Immature natural killer cell (primary cell): ENCODE measurements around the gene GPATCH3. TPM values are rescaled to one million over a fixed set of nuclear protein-coding genes. Genes with fewer than 3 reads are reported as not detected.
"Not testable (repeated sequence)": the region's sequence is repeated elsewhere in the genome, so short reads cannot be mapped to it uniquely, and the experiment has no call there.

Source experiments
- DNase-seq, 3 donors: peaks; one replicate each; pipeline ENCODE4 v3.0.0; 2022; ENCODE audit warnings: mixed read lengths in 1 of 3
- H3K27ac Mint-ChIP-seq, 6 donors: one replicate each; pipeline ENCODE4 v1.8.0; 2020; ENCODE audit warnings: mixed read lengths in 6 of 6, mild to moderate bottlenecking in 5 of 6, inconsistent platforms in 4 of 6, moderate library complexity in 3 of 6
- H3K27me3 Mint-ChIP-seq, 3 donors: one replicate each; pipeline ENCODE4 v1.8.0; 2020 to 2021; ENCODE audit warnings: low read depth in 3 of 3, mild to moderate bottlenecking in 3 of 3, mixed read lengths in 3 of 3, moderate library complexity in 3 of 3, inconsistent platforms in 1 of 3
- H3K36me3 Mint-ChIP-seq, 3 donors: one replicate each; pipeline ENCODE4 v1.8.0; 2020; ENCODE audit warnings: mixed read lengths in 3 of 3, inconsistent platforms in 2 of 3, mild to moderate bottlenecking in 2 of 3
- H3K4me1 Mint-ChIP-seq, 2 donors: one replicate each; pipeline ENCODE4 v1.8.0; 2020; ENCODE audit warnings: inconsistent platforms in 2 of 2, mild to moderate bottlenecking in 2 of 2, mixed read lengths in 2 of 2, moderate library complexity in 1 of 2
- H3K4me3 Mint-ChIP-seq, 5 donors: one replicate each; pipeline ENCODE4 v1.8.0; 2020; ENCODE audit warnings: mild to moderate bottlenecking in 5 of 5, mixed read lengths in 5 of 5, inconsistent platforms in 3 of 5, moderate library complexity in 3 of 5
- H3K9me3 Mint-ChIP-seq, 6 donors: one replicate each; pipeline ENCODE4 v1.8.0; 2020; ENCODE audit warnings: mild to moderate bottlenecking in 6 of 6, mixed read lengths in 6 of 6, inconsistent platforms in 4 of 6, moderate library complexity in 3 of 6
- polyA plus RNA-seq, 3 donors: library from polyadenylated mRNA; unstranded; fragments of 300-500 nt; fragmentation: Illumina TruSeq; gene quantifications; one replicate each; pipeline ENCODE4 v1.2.3, GENCODE V29; 2021

GPATCH3 gene
- polyA plus RNA-seq, 3 donors from 2014 or later, result 10.4 to 17.3 (median 15.1) TPM

DNA sequence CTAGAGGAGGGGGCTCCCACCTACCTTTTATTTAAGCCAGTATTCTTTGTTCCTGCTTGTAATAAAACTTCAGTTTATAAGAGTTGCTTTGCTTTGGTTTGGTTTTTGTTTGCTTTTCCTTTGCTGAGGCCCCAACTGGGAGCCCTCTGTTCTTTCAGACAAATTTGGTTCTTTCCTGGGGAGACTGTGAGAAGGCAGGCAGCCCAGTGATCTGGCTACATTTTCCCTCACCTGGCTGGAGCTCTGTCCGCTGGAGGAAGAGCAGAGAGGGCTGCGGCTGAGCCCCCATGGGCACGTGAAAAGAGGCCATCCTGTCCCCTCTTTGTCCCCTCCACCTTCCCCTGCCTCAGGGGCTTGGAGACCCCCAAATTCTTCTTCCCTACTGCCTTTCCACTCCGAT, 44.6 kb downstream of the GPATCH3 start:
- no peaks in the 10 kb centered on the region for H3K9me3 Mint-ChIP-seq
- no peak for DNase-seq
- no peak overlapping the region for H3K4me3 Mint-ChIP-seq
- peaks cover 0 to 39% (median 9%) of the 10 kb centered on the region in 3 donors for H3K36me3 Mint-ChIP-seq
- no peak overlapping the region for H3K27ac Mint-ChIP-seq
- peaks cover 5 to 9% of the 10 kb centered on the region in 2 donors for H3K4me1 Mint-ChIP-seq
- peaks cover 0 to 4% (median 3%) of the 10 kb centered on the region in 3 donors for H3K27me3 Mint-ChIP-seq

DNA sequence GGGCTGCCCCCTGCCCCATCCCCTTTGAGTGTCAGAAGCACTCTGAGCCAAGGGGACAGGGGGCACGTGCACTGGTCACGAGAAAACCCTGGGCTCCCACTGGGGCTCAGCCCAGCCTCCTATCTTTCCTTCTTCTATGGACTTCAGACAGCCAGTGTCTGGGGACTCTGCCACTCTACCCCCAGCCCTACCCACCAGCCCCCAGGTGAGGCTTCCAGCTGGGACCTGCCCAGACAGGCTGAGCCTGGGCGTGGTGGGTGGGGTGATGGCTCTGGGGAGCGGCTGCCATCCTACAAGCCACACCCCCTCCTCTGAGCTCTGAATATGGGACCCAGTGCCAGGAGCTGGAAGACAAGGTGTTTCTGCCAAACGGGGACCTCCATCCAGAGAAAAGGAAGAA, 45.4 kb downstream of the GPATCH3 start:
- H3K36me3 Mint-ChIP-seq, result peaks cover 0 to 45% (median 11%) of the 10 kb centered on the region in 3 donors
- no peak overlapping the region for H3K4me3 Mint-ChIP-seq
- H3K4me1 Mint-ChIP-seq, result peaks cover 5 to 9% of the 10 kb centered on the region in 2 donors
- peaks cover 0 to 4% (median 3%) of the 10 kb centered on the region in 3 donors for H3K27me3 Mint-ChIP-seq
- H3K27ac Mint-ChIP-seq, result no peak overlapping the region
- DNase-seq, result no peak
- no peaks in the 10 kb centered on the region for H3K9me3 Mint-ChIP-seq

DNA sequence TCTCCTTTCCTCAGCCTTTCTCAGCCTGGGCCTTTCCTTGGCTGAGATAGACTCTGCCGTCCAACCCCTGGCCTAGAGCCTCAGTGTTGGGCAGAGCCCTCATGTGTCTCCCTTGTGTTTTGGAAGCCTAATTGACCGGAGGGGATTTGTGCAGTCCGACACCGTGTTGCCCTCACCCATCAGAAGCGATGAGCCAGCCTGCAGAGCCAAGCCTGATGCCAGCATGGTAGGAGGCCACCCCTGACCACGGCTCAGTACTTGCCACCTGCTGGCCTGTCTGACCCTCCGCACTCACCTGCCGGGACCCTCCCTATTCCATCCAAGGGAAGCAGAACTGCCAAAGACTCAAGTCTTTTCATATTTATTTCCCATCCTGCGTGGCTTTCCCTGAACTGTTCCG, 46.7 kb downstream of the GPATCH3 start:
- no peak for DNase-seq
- Mint-ChIP-seq H3K27ac (no peak overlapping the region), H3K9me3 (no peaks in the 10 kb centered on the region), H3K4me3 (no peak overlapping the region), H3K36me3 (peaks cover 0 to 48% (median 14%) of the 10 kb centered on the region in 3 donors), H3K27me3 (peaks cover under 1 to 4% (median 3%) of the 10 kb centered on the region in 3 donors), H3K4me1 (peaks cover 5 to 9% of the 10 kb centered on the region in 2 donors)

DNA sequence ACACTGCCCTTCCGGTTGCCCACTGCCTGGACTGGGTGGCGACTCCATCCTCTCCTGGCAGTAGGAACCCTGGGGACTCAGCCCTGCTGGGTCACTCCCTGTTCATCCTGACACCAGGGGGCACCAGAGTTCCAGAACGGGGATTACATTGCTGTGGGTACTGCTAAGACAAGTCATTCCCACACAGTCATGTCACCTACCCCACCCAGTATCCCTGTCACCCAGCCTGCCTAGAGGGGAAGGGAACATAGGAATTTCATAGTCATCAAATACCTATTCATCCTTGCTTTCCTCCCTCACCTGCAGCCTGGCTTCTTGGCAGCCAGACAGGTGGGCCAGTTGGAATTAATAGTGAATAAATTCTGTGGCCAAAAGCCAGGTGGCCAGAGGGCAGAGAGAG, 47.1 kb downstream of the GPATCH3 start:
- DNase-seq, result peak; percentile 63 to 70 (median 68)
- Mint-ChIP-seq H3K9me3 (no peaks in the 10 kb centered on the region), H3K4me3 (no peak overlapping the region), H3K27me3 (peaks cover 1 to 4% (median 3%) of the 10 kb centered on the region in 3 donors), H3K36me3 (peaks cover 0 to 46% (median 14%) of the 10 kb centered on the region in 3 donors), H3K4me1 (peaks cover 5 to 9% of the 10 kb centered on the region in 2 donors), H3K27ac (peak overlapping the region in 1 of 6 donors; percentile 46)

DNA sequence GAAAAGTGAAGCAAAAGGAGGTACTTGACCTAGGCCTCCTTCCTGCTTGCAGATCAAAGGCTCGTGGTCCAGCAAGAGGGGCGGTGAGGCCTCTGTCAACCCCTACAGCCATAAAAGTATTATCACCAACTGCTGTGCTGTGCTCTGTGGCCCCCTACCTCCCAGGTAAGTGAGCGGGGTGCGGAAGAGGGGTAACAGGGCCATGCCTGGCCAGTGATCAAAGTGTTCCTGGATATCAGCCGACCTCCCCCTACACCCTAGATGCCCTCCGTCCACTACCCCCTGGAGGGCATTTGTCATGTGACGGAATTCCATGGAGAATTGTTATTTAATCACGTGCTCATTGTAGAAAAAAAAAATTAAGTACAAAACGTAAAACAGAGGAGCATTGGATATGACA, 47.6 kb downstream of the GPATCH3 start:
- no peaks in the 10 kb centered on the region for H3K9me3 Mint-ChIP-seq
- peaks cover 5 to 9% of the 10 kb centered on the region in 2 donors for H3K4me1 Mint-ChIP-seq
- no peak for DNase-seq
- H3K27ac Mint-ChIP-seq, result no peak overlapping the region
- peaks cover 1 to 4% (median 3%) of the 10 kb centered on the region in 3 donors for H3K27me3 Mint-ChIP-seq
- peaks cover 2 to 44% (median 16%) of the 10 kb centered on the region in 3 donors for H3K36me3 Mint-ChIP-seq
- no peak overlapping the region for H3K4me3 Mint-ChIP-seq

DNA sequence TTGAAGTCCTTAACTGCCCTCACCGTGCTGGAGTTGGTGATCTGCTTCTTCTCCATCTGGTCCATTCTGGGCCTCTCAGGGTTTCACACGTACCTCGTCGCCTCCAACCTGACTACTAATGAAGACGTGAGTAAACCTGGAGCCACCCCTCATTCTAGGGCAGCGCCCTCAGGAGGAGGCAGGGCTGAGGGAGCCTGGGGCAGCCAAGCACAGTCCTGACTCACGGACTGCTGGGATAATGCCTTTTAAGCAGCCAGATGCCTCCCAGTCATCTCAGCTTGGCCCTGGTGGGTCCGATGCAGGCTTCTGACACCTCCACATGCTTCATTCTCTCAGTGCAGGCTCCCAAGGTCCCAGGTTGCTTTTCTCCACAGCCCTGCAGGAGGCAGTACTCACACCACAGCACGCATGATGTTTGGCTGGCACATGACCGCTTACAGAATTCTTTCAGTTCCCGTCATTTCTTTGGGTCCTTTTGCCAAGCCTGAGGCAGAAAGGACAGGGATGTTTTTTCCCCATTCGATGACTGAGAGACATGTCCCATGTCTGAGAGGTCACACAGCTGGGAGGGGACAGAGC, 49.1 kb downstream of the GPATCH3 start:
- Mint-ChIP-seq H3K27ac (no peak overlapping the region), H3K27me3 (peaks cover 1 to 10% (median 3%) of the 10 kb centered on the region in 3 donors), H3K4me1 (peaks cover 5 to 9% of the 10 kb centered on the region in 2 donors), H3K4me3 (no peak overlapping the region), H3K36me3 (peaks cover 9 to 49% (median 18%) of the 10 kb centered on the region in 3 donors), H3K9me3 (no peaks in the 10 kb centered on the region)
- DNase-seq, result no peak

DNA sequence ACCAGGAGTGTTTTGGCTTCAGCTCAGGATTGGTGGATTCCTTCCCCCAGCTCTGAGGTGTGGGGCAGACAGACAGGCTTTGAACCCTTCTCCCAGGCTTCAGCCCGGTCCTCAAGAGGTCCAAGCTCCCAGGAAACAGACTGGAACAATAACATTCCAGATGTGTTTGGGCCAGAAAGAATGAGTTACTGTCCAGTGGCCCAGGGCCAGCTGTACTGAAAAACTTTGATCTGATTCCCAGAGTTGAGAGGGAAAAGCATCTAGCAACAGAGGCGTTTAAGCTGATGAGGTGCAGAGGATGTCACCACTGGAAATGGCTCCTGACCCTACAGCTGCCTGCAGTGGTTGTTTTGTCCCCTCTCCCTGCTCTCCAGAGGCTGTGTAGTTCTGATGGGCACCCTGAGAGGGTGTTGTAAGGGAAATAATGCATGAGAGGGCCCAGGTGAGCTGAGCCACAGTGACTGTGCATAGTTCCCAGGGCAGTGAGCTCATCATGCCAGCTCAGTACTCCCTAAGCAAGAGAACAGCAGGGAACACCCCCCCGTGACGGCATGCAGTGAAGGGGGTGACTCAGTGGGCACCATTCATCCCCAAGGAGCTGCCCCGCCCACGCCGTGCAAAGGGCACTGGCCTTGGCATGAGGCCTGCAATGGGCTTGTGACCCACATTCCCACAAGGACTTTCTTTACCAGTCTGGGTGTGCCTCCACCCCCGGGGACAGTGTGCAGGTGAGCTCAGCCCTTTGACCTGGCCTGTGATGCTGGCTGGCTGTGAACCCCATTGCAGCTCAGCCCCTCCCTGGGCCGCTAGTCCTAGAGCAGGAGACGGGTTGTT, 51.1 kb downstream of the GPATCH3 start:
- DNase-seq, result no peak
- no peaks in the 10 kb centered on the region for H3K9me3 Mint-ChIP-seq
- H3K27me3 Mint-ChIP-seq, result peaks cover 0 to 10% (median 1%) of the 10 kb centered on the region in 3 donors
- H3K4me3 Mint-ChIP-seq, result no peak overlapping the region
- H3K36me3 Mint-ChIP-seq, result peaks cover 9 to 48% (median 21%) of the 10 kb centered on the region in 3 donors
- H3K27ac Mint-ChIP-seq, result peak overlapping the region in 2 of 6 donors; percentile 34 to 59
- H3K4me1 Mint-ChIP-seq, result peaks cover 5 to 9% of the 10 kb centered on the region in 2 donors

DNA sequence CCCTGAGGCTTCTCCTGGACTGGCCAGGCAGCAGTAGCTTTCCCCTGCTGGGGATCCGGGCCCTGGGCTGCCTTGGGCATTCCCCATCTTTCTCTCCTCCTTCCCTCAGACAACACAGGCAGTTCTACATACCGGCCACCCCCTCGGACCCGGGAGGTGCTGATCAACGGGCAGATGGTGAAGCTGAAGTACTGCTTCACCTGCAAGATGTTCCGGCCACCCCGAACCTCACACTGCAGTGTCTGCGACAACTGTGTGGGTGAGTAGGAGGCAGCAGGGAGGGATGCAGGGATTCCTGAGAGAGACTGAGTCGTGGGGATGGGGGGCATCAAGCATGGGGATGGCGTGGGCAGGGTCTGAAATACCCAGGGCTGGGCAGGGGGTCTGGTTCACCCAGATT, 51.8 kb downstream of the GPATCH3 start:
- no peak overlapping the region for H3K4me3 Mint-ChIP-seq
- no peak for DNase-seq
- peaks cover 0 to 10% (median 1%) of the 10 kb centered on the region in 3 donors for H3K27me3 Mint-ChIP-seq
- peak overlapping the region in 2 of 6 donors; percentile 17 to 43 for H3K27ac Mint-ChIP-seq
- H3K4me1 Mint-ChIP-seq, result peaks cover 5 to 8% of the 10 kb centered on the region in 2 donors
- peaks cover 9 to 51% (median 22%) of the 10 kb centered on the region in 3 donors for H3K36me3 Mint-ChIP-seq
- no peaks in the 10 kb centered on the region for H3K9me3 Mint-ChIP-seq

DNA sequence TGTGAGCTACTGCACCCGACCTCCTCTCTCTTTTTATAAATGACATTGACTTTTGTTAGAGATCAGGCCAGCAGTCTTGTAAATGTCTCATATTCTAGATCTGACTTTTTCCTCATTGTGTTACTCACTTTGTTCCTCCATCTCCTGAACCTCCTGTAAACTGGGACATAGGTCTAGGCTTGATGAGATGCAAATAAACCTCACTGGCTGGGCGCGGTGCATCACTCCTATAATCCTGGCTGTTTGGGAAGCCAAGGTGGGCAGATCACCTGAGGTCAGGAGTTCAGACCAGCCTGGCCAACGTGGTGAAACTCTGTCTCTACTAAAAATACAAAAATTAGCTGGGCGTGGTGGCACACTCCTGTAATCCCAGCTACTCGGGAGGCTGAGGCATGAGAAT, 52.4 kb downstream of the GPATCH3 start:
- peaks cover 9 to 46% (median 19%) of the 10 kb centered on the region in 3 donors for H3K36me3 Mint-ChIP-seq
- H3K4me3 Mint-ChIP-seq, DNase-seq, H3K9me3 Mint-ChIP-seq, H3K4me1 Mint-ChIP-seq, H3K27me3 Mint-ChIP-seq: not testable (repeated sequence)
- H3K27ac Mint-ChIP-seq, result peak overlapping the region in 1 of 6 donors; percentile 80

DNA sequence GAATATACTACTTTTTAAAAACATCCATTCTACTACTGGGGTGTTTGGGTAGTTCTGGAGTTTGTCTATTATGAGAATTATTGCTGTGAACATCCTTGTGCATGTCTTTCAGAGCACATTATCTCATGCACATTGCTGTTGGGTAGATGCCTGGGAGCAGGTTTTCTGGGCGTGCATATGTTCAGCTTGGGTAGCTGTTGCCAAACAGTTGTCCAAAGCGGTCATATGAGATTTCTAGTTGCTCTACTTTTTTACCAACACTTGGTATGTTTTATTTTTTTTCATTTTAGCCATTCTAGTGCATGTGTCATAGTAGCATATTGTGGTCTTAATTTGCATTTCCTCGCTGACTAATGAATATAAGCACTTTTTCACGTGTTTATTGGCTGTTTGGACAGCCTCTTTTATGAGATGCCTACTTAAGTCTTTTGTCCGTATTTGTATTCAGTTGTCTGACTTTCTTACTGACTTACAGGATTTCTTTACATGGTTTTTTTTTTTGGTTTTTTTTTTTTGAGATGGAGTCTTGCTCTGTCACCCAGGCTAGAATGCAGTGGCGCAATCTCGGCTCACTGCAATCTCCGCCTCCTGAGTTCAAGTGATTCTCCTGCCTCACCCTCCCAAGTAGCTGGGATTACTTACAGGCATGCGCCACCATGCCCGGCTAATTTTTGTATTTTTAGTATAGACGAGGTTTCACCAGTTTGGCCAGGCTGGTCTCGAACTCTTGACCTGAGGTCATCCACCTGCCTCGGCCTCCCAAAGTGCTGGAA, 55.7 kb downstream of the GPATCH3 start:
- H3K27ac Mint-ChIP-seq, result peak overlapping the region in 2 of 6 donors; percentile 41 to 53
- H3K9me3 Mint-ChIP-seq, result no peaks in the 10 kb centered on the region
- DNase-seq, result no peak
- H3K36me3 Mint-ChIP-seq, result peaks cover 9 to 22% (median 13%) of the 10 kb centered on the region in 3 donors
- H3K27me3 Mint-ChIP-seq, result peaks cover 0 to 6% (median 1%) of the 10 kb centered on the region in 3 donors
- no peak overlapping the region for H3K4me3 Mint-ChIP-seq
- no peaks in the 10 kb centered on the region for H3K4me1 Mint-ChIP-seq

Other genes with a start within 250 kb of the GPATCH3 start
- 10 to 100 TPM in 2 of 3 donors, 1 to 10 TPM in 1; 7.1 to 34.6 (median 16.0) TPM for gene ARID1A, start 204.5 kb downstream of the GPATCH3 start, polyA plus RNA-seq
- gene PIGV, start 112.5 kb downstream of the GPATCH3 start, polyA plus RNA-seq, result 10 to 100 TPM in 2 of 3 donors, 1 to 10 TPM in 1; 9.8 to 20.0 (median 13.7) TPM
- gene ZDHHC18, start 73.8 kb downstream of the GPATCH3 start, polyA plus RNA-seq, result 1 to 10 TPM; 7.3 to 8.8 (median 7.8) TPM
- gene SFN, start 37.3 kb downstream of the GPATCH3 start, polyA plus RNA-seq, result not detected
- 10 to 100 TPM in 2 of 3 donors, 1 to 10 TPM in 1; 8.3 to 22.1 (median 10.0) TPM for gene GPN2, start 10.2 kb downstream of the GPATCH3 start, polyA plus RNA-seq
- gene NR0B2, start 13.5 kb upstream of the GPATCH3 start, polyA plus RNA-seq, result not detected
- 100 to 1,000 TPM in 1 of 3 donors, 10 to 100 TPM in 2; 60.0 to 116 (median 70.4) TPM for gene NUDC, start 21.3 kb upstream of the GPATCH3 start, polyA plus RNA-seq
- gene KDF1, start 60.0 kb upstream of the GPATCH3 start, polyA plus RNA-seq, result 1 to 10 TPM in 1 of 3 donors, under 1 TPM in 1, not detected in 1; 0.29 to 1.3 TPM
- gene TRNP1, start 93.2 kb upstream of the GPATCH3 start, polyA plus RNA-seq, result not detected
- gene TENT5B, start 112.4 kb upstream of the GPATCH3 start, polyA plus RNA-seq, result not detected